ENCODE results near the gene SMAD3. TPM values are rescaled to one million over a fixed set of nuclear protein-coding genes. Genes with fewer than 3 reads are reported as not detected.

Gene SMAD3
- total RNA-seq, 1 donor from 2014 or later, result 18.0 TPM

DNA sequence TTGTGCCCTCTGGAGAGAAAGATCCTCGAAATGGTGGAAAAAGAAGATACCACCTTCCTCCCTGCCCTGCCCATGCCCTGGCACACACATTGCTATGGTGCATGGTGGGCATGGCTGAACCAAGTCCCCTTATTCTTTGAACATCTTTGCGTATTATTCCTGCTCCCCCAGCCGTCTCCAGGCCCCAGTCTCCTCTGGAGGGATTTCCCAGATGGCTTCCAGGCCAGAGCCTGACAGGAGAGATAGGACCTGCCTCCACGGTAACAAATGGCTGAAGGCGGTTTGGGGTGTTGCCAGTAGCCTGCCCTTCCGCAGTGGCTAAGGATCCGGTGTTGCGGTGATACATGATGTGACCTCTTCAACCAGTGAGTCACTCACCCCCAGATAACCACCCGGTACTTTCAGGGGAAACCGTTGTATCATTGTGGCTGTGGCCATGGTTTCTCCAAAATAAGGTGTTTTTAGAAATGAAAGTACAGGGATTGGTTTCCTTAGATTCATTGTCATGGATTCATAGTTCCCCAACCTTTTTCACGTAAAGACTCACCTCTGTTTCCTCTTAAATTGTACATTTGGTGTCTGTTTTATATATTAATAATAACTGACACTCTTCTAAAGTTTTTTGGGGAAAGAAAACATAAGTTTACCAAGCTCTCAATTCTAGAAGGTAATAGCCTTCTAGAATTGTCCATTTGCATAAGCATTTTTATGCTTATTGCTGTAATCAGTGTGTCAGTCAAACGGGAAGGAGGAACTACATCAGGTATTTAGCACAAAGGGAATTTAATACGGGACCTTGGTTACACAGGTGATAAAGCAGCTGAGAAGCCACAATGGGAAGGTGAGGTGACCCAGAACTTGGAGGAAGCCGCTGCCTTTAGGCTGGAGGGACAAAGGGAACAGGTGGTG lies 25.9 kb downstream of the SMAD3 start:
- intact Hi-C loops (cut with DNase I), result no loop called here
- DNase-seq (ENCODE audit: missing footprints) (no peak), ATAC-seq (peak; percentile 74)

- DNase-seq (ENCODE audit: missing footprints) (no peak), ATAC-seq (no peak)
- intact Hi-C loops (cut with DNase I), result no loop called here
These were observed 26.7 kb downstream of the SMAD3 start for GRCh38 chr15:67091980-67092677.

DNA sequence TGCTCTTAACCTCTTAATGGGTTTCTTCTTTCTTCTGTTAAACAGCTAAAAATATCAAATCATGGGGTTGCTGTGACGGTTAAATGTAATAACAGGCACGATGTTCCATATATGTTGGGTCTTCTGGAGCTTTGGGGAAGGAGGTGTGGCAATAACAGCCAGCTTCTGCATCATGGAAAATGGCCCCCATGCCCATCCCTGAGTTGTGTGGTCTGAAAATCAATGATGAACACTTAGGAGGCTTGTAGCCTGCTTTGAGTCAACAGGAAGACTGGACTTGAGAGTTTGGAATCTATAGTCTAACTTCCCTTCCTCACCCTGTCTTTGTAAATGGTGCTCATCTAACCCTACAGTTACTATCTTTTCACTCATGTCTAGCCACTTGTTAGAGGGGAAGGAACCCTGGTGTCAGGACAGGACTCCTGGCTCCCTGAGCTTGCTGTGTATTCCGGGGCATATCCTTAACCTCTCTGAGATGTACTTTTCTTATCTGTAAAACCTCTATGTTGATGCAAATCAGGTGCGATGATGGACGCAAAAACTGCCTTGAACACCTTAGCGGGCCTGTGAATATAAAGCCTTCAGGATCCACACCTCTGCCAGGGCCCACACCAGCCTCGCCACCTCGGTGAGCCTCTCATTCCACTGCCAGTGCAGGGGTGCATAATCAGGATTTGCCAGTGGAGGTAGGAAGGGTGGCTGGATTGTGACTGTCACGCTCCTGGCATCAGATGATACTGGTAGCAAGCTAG lies 27.5 kb downstream of the SMAD3 start:
- DNase-seq (ENCODE audit: missing footprints) (no peak), ATAC-seq (no peak)
- intact Hi-C loops (cut with DNase I), result no loop called here

DNA sequence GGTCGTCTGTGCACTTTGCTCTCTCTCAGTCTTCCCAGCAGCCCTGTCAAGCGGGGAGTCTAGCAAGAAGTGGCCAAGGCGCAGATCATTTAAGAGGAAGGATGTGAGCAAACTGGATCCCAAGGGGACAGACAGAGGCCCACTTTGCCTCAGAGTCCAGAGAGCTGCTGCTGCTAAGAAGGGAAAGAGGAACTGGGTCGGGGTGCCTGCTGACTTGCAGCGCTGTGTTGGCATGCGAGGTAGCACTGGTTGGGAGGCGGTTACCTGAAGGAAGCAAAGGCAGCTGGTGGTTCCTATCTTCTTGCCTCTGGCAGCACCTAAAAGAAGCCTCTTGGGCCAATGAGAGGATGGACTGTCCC lies 28.1 kb downstream of the SMAD3 start:
- ATAC-seq (no peak), DNase-seq (ENCODE audit: missing footprints) (no peak)
- intact Hi-C loops (cut with DNase I), result no loop called here

GRCh38 chr15:67094001-67094826 lies 28.8 kb downstream of the SMAD3 start:
- DNase-seq (ENCODE audit: missing footprints), result no peak
- intact Hi-C loops (cut with DNase I), result no loop called here
- ATAC-seq, result no peak

DNA sequence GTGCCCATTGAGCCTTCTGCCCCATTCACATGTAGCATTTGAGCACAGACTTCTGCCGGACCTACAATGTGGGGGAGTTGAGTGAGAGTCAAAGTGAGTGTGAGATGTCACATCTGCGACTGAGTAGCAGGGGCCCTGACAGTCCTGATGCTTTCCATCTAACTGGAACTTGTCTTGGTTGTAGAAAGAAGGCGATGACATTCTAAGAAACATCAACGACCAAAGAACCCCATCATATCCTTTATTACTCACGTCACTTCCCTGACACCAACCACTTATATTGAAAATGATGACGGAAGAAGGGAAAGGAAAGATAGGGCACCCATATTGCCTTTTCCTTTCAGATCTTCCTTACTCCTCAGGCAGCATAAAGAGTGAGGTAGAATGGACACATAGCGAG lies 30.5 kb downstream of the SMAD3 start:
- DNase-seq (ENCODE audit: missing footprints), result no peak
- ATAC-seq, result no peak
- intact Hi-C loops (cut with DNase I), result no loop called here

DNA sequence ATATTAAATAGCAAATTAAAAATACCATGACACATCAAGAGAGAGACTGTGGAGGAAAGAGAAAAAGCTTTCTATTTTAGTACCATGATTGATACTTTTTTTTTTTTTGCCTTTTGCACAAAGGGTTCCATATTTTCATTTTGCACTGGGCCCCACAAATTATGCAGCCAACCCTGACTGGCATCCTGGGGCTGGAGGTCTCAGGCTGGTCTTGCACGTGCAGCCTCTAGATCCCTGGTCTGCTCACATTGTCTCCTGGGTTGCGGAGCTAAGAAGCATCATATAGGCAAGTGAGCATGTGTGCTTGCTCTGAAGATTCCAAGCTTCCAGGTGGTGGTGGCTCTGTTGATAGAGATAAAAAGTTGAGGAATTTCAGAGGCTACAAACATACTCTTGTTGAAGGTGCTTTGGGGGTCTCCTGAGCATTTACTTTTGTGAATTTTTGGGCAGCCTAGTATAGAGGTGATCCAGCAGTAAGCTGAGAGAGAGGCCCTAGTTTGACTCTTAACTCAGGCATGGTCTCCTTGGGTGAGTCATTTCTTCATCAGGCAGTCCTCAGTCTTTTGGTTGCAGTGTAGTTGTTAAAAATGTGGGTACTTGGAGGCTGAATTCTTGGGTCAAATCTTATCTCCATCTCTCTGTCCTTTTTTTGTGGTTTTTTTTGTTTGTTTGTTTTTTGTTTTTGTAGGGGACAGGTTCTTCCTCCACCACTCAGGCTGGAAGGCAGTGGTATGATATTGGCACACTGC lies 31.3 kb downstream of the SMAD3 start:
- intact Hi-C loops (cut with DNase I), result no loop called here
- no peak for DNase-seq (ENCODE audit: missing footprints)
- ATAC-seq, result no peak

DNA sequence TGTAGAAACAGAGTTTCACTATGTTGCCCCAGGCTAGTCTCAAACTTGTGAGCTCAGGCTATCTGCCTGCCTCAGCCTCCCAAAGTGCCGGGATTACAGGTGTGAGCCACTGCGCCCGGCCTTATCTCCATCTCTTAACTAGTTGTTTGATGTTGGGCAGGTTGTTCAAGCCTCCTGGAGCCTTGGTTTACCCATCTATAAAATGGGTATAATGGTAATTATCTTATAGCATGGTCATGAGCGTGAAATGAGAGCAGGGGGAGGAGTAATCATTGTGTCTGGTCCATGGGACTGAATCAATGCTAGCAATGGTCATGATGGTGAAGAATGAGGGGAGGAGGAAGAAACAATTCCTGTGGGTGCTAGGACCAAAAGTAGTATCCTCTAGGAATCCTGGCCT lies 32.0 kb downstream of the SMAD3 start:
- ATAC-seq (no peak), DNase-seq (ENCODE audit: missing footprints) (no peak)
- intact Hi-C loops (cut with DNase I), result no loop called here

DNA sequence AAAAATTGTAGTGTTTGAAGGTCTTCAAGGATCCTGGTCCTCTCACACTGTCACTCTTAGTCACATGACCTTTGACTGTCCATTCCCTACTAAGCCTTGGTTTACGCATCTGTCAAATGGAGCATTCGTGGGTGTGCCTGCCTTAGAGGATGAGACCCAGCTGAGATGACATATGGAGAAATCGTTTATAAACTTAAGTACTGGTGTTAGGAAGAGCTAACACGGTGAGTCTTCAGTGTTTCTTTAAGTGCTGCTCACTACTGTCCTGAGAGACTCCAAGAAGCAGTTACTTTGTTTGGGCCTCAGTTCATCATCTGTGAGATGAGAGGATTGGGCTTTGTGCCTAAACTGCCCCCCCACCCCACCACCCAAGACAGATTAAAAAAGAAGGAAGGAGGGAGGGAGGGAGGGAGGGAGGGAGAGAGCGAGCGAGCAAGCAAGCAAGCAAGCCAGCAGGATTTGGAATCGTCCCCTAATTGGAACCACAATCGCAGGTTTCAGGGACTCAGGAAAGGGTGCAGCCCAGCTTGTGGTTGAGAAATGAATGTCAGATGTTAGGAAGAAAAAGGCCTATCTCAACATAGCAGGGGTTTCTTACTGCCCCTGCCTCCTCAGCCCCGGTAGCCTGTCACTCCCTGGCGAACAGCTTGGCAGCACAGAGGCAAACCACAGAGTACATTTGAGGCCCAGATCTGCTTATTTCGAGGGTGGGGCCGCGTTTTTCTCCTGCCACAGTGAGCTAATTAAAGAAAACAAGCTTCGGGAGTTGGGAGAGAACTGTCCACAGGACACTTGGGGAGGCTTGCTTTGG lies 32.7 kb downstream of the SMAD3 start:
- intact Hi-C loops (cut with DNase I), result no loop called here
- DNase-seq (ENCODE audit: missing footprints) (no peak), ATAC-seq (peak; percentile 61)

GRCh38 chr15:67098768-67099282 lies 33.4 kb downstream of the SMAD3 start:
- intact Hi-C loops (cut with DNase I), result no loop called here
- ATAC-seq, result no peak
- DNase-seq (ENCODE audit: missing footprints), result no peak

DNA sequence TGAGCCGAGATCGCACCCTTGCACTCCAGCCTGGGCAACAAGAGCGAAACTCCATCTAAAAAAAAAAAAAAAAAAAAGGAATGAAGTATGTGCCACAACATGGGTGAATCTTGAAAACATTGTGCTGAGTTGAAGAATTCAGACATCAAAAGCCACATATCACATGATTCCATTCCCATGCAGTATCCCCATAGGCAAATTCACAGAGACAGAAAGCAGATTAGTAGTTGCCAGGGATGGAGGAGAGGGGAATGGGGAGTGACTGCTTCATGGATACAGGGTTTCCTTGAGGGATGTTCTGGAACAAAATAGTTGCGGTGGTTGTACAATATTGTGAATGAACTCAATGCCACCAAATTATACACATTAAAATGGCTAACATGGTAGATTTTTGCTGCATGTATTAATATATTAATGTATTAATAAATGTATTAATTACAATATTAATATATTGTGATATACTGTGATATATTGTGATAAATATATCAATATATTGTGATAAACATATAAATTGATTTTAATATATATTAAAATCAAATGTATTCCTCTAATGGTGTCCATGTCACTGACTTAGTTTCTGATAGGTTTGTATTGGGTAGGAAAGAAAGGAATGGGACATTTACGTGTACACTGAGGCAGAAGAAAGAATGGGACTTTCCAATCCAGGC lies 34.9 kb downstream of the SMAD3 start:
- ATAC-seq, result no peak
- intact Hi-C loops (cut with DNase I), result no loop called here
- DNase-seq (ENCODE audit: missing footprints), result no peak

DNA sequence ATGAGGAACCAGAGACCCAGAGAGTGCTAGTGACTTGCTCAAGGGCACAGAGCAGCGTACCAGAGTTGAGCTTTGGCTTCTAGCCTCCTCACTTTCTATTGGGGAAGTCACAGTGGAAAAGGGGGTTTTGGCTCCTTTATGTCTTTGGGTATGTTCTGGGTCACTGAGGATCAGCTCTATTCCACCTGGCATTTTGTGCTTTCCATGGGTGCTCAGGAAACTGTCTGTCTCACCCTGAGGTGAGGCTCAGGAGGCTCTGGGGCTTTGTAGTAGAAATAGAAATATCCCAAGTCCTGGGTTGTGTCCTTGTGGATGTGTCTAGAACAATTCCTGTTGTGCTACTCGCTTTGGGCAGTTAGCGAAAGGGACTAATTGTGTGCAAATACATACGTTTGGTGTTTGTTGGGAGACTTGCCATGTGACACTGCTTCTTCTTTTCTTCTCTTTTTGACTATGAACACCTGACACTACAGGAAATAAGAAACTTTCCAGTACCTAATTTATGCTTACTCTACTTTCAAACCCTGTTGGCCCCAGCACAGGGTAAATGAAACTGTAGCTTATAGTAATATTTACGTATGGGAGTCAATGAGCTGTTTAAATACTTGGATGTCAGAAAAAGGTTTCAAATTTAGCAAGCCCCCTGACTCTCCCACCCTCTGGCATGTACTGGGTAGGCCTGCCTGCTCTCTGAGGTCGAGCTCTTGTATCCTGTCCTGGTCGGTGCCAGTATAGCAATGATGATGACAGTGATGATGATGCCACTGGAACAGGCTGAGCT lies 35.6 kb downstream of the SMAD3 start:
- intact Hi-C loops (cut with DNase I), result no loop called here
- no peak for ATAC-seq
- no peak for DNase-seq (ENCODE audit: missing footprints)

- intact Hi-C loops (cut with DNase I), result no loop called here
- no peak for ATAC-seq
- DNase-seq (ENCODE audit: missing footprints), result no peak
These were observed 36.7 kb downstream of the SMAD3 start for GRCh38 chr15:67101911-67102598.

DNA sequence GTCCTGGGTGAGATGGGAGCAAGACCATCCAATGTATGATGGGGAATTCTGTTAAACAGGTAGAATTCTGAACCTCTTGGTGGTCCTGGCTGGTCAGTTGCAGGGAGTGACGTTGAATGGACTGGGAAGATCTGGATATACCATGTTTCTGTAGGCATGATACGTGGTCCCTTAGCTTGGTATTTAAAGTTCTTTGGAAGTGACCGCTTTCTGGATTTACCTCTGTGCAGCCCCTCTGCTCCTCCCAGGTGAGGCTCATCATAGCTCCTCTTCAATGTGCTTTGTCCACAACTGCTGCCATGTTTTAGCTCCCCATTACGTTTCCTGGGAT lies 37.2 kb downstream of the SMAD3 start:
- intact Hi-C loops (cut with DNase I), result no loop called here
- DNase-seq (ENCODE audit: missing footprints), result no peak

DNA sequence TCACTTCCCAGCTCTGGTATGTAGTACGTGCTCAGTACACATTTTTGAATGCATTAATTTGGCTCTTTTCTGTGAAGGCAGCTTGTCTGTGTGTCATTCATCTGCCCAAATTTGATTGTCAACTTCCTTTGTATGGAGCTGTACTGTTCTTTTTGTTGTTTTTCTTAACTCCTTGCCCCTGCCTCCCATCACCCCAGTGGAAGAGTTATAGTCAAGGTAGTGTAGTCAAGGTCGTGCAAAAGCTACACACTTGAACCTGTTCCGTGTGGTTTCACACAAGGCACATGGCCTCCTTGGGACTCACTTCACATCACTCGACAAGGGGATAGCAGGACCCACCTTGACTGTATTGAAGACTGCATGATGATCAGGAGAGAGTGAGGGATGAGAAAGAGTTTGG lies 37.6 kb downstream of the SMAD3 start:
- intact Hi-C loops (cut with DNase I), result no loop called here
- no peak for ATAC-seq
- DNase-seq (ENCODE audit: missing footprints), result no peak

More for the DNA sequence above, 37.2 kb downstream of the SMAD3 start:
- no peak for ATAC-seq

- DNase-seq (ENCODE audit: missing footprints), result no peak
- no peak for ATAC-seq
- intact Hi-C loops (cut with DNase I), result no loop called here
These were observed 38.0 kb downstream of the SMAD3 start for GRCh38 chr15:67103432-67103831.
